OCI-LY3 (cell line): ENCODE results near the gene EXPH5.

ENCODE experiments used
- H2AFZ ChIP-seq: fragments of 200-600, 300-600 bp; shearing (Covaris generic); 2 replicates; pipeline ENCODE4 v1.6.0; 2014; ENCODE audit warnings: antibody characterized with exemption, low read depth, low read length
- H3K27ac ChIP-seq: fragments of 200-600, 300-600 bp; sonication (generic); 2 replicates; pipeline ENCODE4 v1.5.1; 2014; ENCODE audit warnings: mild to moderate bottlenecking, low read length, moderate library complexity, mixed read lengths
- H3K27me3 ChIP-seq: fragments of 200-600, 300-600 bp; sonication (generic); 2 replicates; pipeline ENCODE4 v1.6.1; 2014; ENCODE audit warnings: low read depth, low read length, mixed read lengths
- H3K36me3 ChIP-seq: fragments of 200-600, 300-600 bp; sonication (generic); replicated peaks from 2 replicates; pipeline ENCODE3; 2014; ENCODE audit warnings: low read depth, low read length, mixed read lengths
- H3K4me1 ChIP-seq: fragments of 300-600, 200-600 bp; sonication (generic); 2 replicates; pipeline ENCODE4 v1.6.1; 2014; ENCODE audit warnings: low read length, mixed read lengths
- H3K4me2 ChIP-seq: fragments of 200-600, 300-600 bp; sonication (generic); 2 replicates; pipeline ENCODE4 v1.6.1; 2014; ENCODE audit warnings: low read length, mixed read lengths
- H3K4me3 ChIP-seq: fragments of 300-600, 200-600 bp; sonication (generic); 2 replicates; pipeline ENCODE4 v1.5.1; 2014; ENCODE audit warnings: antibody characterized with exemption, mild to moderate bottlenecking, low read length, moderate library complexity
- H3K79me2 ChIP-seq: fragments of 300-600, 200-600 bp; shearing (Covaris generic); 2 replicates; pipeline ENCODE4 v1.6.1; 2014; ENCODE audit warnings: mild to moderate bottlenecking, low read length, mixed read lengths
- H3K9ac ChIP-seq: fragments of 300-600, 200-600 bp; shearing (Covaris generic); 2 replicates; pipeline ENCODE4 v1.6.0; 2014; ENCODE audit warnings: mild to moderate bottlenecking, low read length, moderate library complexity
- H3K9me3 ChIP-seq: fragments of 200-600, 300-600 bp; shearing (Covaris generic); 2 replicates; pipeline ENCODE4 v1.6.1; 2014; ENCODE audit warnings: low read length, mixed read lengths; ENCODE audit not compliant: insufficient read depth
- H4K20me1 ChIP-seq: fragments of 200-600, 300-600 bp; sonication (generic); 2 replicates; pipeline ENCODE4 v1.6.1; 2016; ENCODE audit warnings: low read length, mixed read lengths; ENCODE audit not compliant: insufficient read depth
- EZH2phosphoT487 ChIP-seq: fragments of 200-600 bp; shearing (Covaris generic); IDR thresholded peaks from 2 replicates; pipeline ENCODE4 v1.6.1; 2018; ENCODE audit warnings: antibody characterized with exemption, mixed run types, low read depth
- TF ChIP-seq, protein P1 (sequence below): fragments of 200-600, 300-600 bp; sonication (generic); IDR thresholded peaks from 2 replicates; pipeline ENCODE4 v1.5.1; 2014; ENCODE audit warnings: antibody characterized with exemption, low read length, low read depth

EXPH5 gene

GRCh38 chr11:108472681-108473080 is 120.9 kb downstream of the EXPH5 start:
- no peak overlapping the region for H3K9ac ChIP-seq
- H4K20me1 ChIP-seq: no peaks in the 10 kb centered on the region
- H3K27me3 ChIP-seq: no peaks in the 10 kb centered on the region
- TF ChIP-seq, protein P1, sequence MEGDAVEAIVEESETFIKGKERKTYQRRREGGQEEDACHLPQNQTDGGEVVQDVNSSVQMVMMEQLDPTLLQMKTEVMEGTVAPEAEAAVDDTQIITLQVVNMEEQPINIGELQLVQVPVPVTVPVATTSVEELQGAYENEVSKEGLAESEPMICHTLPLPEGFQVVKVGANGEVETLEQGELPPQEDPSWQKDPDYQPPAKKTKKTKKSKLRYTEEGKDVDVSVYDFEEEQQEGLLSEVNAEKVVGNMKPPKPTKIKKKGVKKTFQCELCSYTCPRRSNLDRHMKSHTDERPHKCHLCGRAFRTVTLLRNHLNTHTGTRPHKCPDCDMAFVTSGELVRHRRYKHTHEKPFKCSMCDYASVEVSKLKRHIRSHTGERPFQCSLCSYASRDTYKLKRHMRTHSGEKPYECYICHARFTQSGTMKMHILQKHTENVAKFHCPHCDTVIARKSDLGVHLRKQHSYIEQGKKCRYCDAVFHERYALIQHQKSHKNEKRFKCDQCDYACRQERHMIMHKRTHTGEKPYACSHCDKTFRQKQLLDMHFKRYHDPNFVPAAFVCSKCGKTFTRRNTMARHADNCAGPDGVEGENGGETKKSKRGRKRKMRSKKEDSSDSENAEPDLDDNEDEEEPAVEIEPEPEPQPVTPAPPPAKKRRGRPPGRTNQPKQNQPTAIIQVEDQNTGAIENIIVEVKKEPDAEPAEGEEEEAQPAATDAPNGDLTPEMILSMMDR: no peak
- TF ChIP-seq EZH2phosphoT487: no peak
- H3K27ac ChIP-seq: no peak overlapping the region
- H3K36me3 ChIP-seq: no peaks in the 10 kb centered on the region
- peaks cover 6% of the 10 kb centered on the region; the same call in 1 of the 2 replicates for H3K4me1 ChIP-seq
- no peak overlapping the region for H3K4me3 ChIP-seq
- H3K79me2 ChIP-seq: no peaks in the 10 kb centered on the region
- no peak overlapping the region for H2AFZ ChIP-seq
- H3K4me2 ChIP-seq: no peak overlapping the region
- no peaks in the 10 kb centered on the region for H3K9me3 ChIP-seq

DNA sequence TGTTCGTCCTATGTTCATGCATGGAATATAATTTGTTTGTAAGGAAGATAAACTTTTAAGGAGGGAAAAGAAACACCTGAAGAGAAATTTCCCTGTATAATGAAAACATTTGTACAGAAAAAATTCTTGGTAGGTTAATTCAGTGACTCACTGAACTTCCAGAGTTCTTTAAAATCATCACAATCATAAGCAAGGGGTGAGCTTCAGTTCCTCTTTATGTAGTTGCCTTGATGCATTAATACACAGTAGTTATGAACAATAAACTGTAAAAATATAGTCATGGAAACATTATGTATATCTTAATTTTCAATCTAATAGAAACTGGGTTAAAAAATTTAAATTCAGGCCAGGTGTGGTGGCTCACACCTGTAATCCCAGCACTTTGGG is 125.1 kb downstream of the EXPH5 start:
- no peak overlapping the region for H3K9ac ChIP-seq
- H4K20me1 ChIP-seq: no peaks in the 10 kb centered on the region
- no peaks in the 10 kb centered on the region for H3K79me2 ChIP-seq
- H2AFZ ChIP-seq: peak overlapping the region; percentile 52; the same call in 1 of the 2 replicates
- TF ChIP-seq, protein P1: no peak
- no peak for TF ChIP-seq EZH2phosphoT487
- H3K4me1 ChIP-seq: peaks cover 6% of the 10 kb centered on the region; the same call in 1 of the 2 replicates
- H3K27ac ChIP-seq: no peak overlapping the region
- H3K4me2 ChIP-seq: peak overlapping the region; percentile 65; the same call in 1 of the 2 replicates
- H3K27me3 ChIP-seq: no peaks in the 10 kb centered on the region
- no peaks in the 10 kb centered on the region for H3K36me3 ChIP-seq
- H3K4me3 ChIP-seq: peak overlapping the region; percentile 98
- H3K9me3 ChIP-seq: no peaks in the 10 kb centered on the region

DNA sequence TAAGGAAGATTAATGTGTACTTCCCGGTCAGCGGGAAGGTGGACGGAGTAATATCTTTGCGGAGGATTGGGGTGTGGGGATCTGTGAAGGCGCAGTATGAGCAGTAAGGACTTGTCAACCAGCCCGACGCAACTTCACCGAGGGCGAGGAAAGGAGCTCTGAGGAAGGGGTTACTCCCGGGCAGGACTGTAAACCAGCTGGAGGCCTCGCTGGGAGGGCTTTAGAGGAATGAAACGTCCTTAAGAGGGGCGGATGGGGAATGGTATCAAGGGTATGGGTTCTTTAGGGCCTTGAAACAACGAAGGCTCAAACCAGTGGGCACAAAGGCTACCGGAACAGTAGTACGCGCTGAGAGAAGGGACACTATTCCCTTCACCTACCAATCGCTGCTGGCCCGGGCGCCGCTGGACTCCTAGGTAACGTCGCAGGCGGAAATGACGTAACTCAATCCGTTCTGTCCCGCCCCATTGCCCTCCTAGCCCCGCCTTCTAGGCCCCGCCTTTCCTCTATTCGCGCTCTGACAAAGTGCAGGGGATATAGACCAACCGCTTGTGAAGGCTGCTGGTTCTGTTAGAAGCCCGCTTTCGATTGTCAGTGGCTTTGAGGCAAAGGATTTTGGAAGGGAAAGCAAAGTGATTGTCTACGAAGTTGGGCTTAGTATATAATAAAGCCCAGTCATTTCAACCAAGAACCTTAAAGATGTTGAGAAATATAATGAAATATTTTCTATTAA is 126.3 kb downstream of the EXPH5 start, which contains the start of gene C11orf65:
Gene C11orf65 (minus strand): TSS at position 439 of the 733 bp plus-strand sequence. CDS start 5,970 bp downstream, outside the sequence.
- peak within 1 kb of the TSS; percentile 89 for H2AFZ ChIP-seq
- TF ChIP-seq, protein P1: no peak
- no peak for TF ChIP-seq EZH2phosphoT487
- H3K4me1 ChIP-seq: peaks cover 6% of the 10 kb centered on the region; the same call in 1 of the 2 replicates
- peak within 1 kb of the TSS; percentile 67 for H3K27ac ChIP-seq
- no peaks in the 10 kb centered on the region for H3K36me3 ChIP-seq
- no peaks in the 10 kb centered on the region for H3K9me3 ChIP-seq
- no peaks in the 10 kb centered on the region for H3K79me2 ChIP-seq
- peak within 1 kb of the TSS; percentile 98 for H3K4me3 ChIP-seq
- peak within 1 kb of the TSS; percentile 88 for H3K4me2 ChIP-seq
- no peaks in the 10 kb centered on the region for H4K20me1 ChIP-seq
- peak within 1 kb of the TSS; percentile 93 for H3K9ac ChIP-seq
- H3K27me3 ChIP-seq: no peaks in the 10 kb centered on the region

DNA sequence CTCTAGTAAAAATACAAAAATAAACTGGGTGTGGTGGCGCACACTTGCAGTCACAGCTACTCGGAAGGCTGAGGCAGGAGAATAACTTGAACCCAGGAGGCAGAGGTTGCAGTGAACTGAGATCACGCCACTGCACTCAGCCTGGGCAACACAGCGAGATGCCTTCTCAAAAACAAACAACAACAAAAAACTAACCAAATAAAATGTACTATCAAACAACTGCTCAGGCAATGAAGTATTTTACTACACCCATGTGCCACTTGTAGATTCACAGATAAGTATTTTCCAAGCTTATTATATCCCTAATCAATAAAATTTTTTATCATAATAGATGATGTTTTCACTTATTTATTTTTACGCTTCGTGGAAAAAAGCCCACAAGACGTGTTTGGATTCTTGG is 127.2 kb downstream of the EXPH5 start:
- no peak overlapping the region for H3K27ac ChIP-seq
- no peaks in the 10 kb centered on the region for H3K36me3 ChIP-seq
- H3K4me2 ChIP-seq: peak overlapping the region; percentile 88
- no peaks in the 10 kb centered on the region for H3K79me2 ChIP-seq
- H3K4me1 ChIP-seq: peaks cover 6% of the 10 kb centered on the region; the same call in 1 of the 2 replicates
- H4K20me1 ChIP-seq: no peaks in the 10 kb centered on the region
- no peaks in the 10 kb centered on the region for H3K27me3 ChIP-seq
- H3K4me3 ChIP-seq: peak overlapping the region; percentile 98
- H3K9me3 ChIP-seq: no peaks in the 10 kb centered on the region
- peak overlapping the region; percentile 93 for H3K9ac ChIP-seq
- TF ChIP-seq, protein P1: no peak
- TF ChIP-seq EZH2phosphoT487: no peak
- no peak overlapping the region for H2AFZ ChIP-seq
